GM15510 (cell line): ENCODE results near the gene DNAL4.

Experiments used
- POLR2A ChIP-seq: IDR thresholded peaks from 3 replicates; pipeline ENCODE4 v1.6.1; 2011; ENCODE audit warnings: borderline replicate concordance; ENCODE audit not compliant: insufficient read length; ENCODE audit errors: extremely low read depth

The DNAL4 gene

GRCh38 chr22:38815842-38816241 is 21.9 kb upstream of the DNAL4 start:
- no peak for TF ChIP-seq POLR2A

GRCh38 chr22:38811241-38811640 is 17.3 kb upstream of the DNAL4 start:
- no peak for TF ChIP-seq POLR2A

- TF ChIP-seq POLR2A: no peak
These were observed 8.8 kb upstream of the DNAL4 start for GRCh38 chr22:38802671-38803121.

- TF ChIP-seq POLR2A: no peak
These were observed 5.5 kb upstream of the DNAL4 start for GRCh38 chr22:38799265-38800002.

GRCh38 chr22:38798496-38798895 is 4.6 kb upstream of the DNAL4 start:
- TF ChIP-seq POLR2A: no peak

GRCh38 chr22:38796262-38796957 is 2.5 kb upstream of the DNAL4 start:
- TF ChIP-seq POLR2A: no peak

GRCh38 chr22:38795569-38795968 is 1.6 kb upstream of the DNAL4 start:
- no peak for TF ChIP-seq POLR2A

- no peak for TF ChIP-seq POLR2A
These were observed 626 bp downstream of the DNAL4 start for GRCh38 chr22:38793317-38793716.

GRCh38 chr22:38792833-38793232 is 1.1 kb downstream of the DNAL4 start:
- no peak for TF ChIP-seq POLR2A

- no peak for TF ChIP-seq POLR2A
These were observed 4.3 kb downstream of the DNAL4 start for GRCh38 chr22:38789606-38790005.

- TF ChIP-seq POLR2A: no peak
These were observed 5.1 kb downstream of the DNAL4 start for GRCh38 chr22:38788846-38789245.

- TF ChIP-seq POLR2A: no peak
These were observed 5.7 kb downstream of the DNAL4 start for GRCh38 chr22:38788021-38788816.

- TF ChIP-seq POLR2A: no peak
These were observed 7.3 kb downstream of the DNAL4 start for GRCh38 chr22:38786631-38787030.

GRCh38 chr22:38784856-38785255 is 9.1 kb downstream of the DNAL4 start:
- TF ChIP-seq POLR2A: no peak

GRCh38 chr22:38784035-38784434 is 9.9 kb downstream of the DNAL4 start:
- TF ChIP-seq POLR2A: no peak
